Chondrocyte (in vitro differentiated cells): Measurements from ENCODE around the gene RAP1A. TPM values are rescaled to one million over a fixed set of nuclear protein-coding genes. Genes with fewer than 3 reads are reported as not detected.

ENCODE experiments used
- DNase-seq: peaks from one replicate; pipeline ENCODE4 v3.0.0; 2021; ENCODE audit warnings: mixed read lengths, low spot score
- H3K27ac Mint-ChIP-seq: one replicate; pipeline ENCODE4 v1.8.0; 2021; ENCODE audit warnings: mild to moderate bottlenecking, moderate library complexity, mixed read lengths; ENCODE audit not compliant: unreplicated experiment
- H3K27me3 Mint-ChIP-seq: 2 replicates; pipeline ENCODE4 v1.8.0; 2021; ENCODE audit warnings: low read depth, mixed read lengths
- H3K36me3 Mint-ChIP-seq: 2 replicates; pipeline ENCODE4 v1.8.0; 2021; ENCODE audit warnings: low read depth, mixed read lengths
- H3K4me1 Mint-ChIP-seq: 2 replicates; pipeline ENCODE4 v1.8.0; 2021; ENCODE audit warnings: low read depth, mild to moderate bottlenecking, mixed read lengths
- H3K4me3 Mint-ChIP-seq: one replicate; pipeline ENCODE4 v1.8.0; 2021; ENCODE audit warnings: mild to moderate bottlenecking, moderate library complexity, mixed read lengths; ENCODE audit not compliant: unreplicated experiment
- H3K9me3 Mint-ChIP-seq: 2 replicates; pipeline ENCODE4 v1.8.0; 2021; ENCODE audit warnings: low read depth, mixed read lengths
- total RNA-seq: library from RNA; stranded (reverse); gene quantifications from 3 replicates; pipeline ENCODE4 v1.2.1, GENCODE V29; 2021
- TF ChIP-seq, protein P1 (sequence below): fragments of 200-600 bp; sonication (generic); IDR thresholded peaks from 2 replicates; pipeline ENCODE4 v1.5.0; 2021; ENCODE audit warnings: antibody characterized with exemption, mild to moderate bottlenecking, moderate library complexity

Gene RAP1A
- total RNA-seq, 1 donor from 2014 or later, result 60.5 TPM

DNA sequence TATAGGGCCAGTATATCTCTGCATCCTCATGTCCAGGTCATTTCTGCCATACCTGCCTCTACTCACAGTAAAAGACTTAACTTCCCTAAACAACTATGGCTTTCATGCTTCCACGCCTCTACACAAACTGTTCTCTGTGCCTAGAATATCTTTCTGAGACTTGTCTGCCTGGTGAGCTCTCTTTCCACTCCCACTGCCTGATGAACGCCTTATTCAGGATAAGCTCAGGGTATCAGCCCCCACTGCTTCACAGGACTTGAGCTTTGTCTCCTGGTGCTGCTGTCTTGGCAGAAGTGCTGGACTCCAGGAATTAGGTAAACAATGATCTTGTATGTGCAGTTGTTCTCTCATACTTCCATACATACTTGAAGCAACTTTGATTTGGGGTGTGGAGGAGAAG, 131.3 kb downstream of the RAP1A start:
- Mint-ChIP-seq H3K27ac (no peak overlapping the region), H3K27me3 (no peaks in the 10 kb centered on the region), H3K9me3 (no peaks in the 10 kb centered on the region), H3K36me3 (no peaks in the 10 kb centered on the region), H3K4me1 (peaks cover 8% of the 10 kb centered on the region), H3K4me3 (no peak overlapping the region)
- no peak for DNase-seq
- TF ChIP-seq, protein P1, sequence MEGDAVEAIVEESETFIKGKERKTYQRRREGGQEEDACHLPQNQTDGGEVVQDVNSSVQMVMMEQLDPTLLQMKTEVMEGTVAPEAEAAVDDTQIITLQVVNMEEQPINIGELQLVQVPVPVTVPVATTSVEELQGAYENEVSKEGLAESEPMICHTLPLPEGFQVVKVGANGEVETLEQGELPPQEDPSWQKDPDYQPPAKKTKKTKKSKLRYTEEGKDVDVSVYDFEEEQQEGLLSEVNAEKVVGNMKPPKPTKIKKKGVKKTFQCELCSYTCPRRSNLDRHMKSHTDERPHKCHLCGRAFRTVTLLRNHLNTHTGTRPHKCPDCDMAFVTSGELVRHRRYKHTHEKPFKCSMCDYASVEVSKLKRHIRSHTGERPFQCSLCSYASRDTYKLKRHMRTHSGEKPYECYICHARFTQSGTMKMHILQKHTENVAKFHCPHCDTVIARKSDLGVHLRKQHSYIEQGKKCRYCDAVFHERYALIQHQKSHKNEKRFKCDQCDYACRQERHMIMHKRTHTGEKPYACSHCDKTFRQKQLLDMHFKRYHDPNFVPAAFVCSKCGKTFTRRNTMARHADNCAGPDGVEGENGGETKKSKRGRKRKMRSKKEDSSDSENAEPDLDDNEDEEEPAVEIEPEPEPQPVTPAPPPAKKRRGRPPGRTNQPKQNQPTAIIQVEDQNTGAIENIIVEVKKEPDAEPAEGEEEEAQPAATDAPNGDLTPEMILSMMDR, result no peak

DNA sequence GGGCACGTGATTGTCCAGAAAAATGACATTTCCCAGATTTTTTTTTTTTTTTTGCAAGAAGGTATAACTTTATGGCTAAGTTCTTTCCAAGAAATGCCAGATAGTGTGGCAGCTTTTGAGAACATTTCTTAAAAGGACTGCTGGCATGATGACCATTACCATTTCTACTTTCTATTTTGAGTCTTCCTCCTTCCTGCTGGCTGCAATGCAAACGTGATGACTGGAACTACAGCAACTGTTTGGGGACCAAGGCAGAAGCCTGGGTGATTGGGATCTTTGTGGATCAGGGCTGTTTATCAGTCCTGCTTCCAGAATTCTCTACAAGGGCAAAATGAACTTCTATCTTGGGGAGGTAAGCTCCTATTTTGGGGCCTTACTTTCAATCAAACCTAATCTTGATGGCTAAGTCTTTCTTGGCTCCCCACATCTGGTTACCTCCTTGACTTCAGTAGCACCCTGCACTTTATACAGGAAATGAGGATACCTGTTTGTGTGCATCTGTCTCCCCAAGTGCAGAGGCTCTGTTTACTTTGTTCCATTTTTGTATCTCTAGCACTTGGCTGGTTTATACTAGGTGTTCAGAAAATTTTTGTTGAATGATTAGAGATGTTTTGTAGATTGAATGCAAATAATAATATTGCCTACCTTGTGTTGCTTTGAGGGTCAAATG, 132.5 kb downstream of the RAP1A start:
- Mint-ChIP-seq H3K36me3 (no peaks in the 10 kb centered on the region), H3K4me1 (peaks cover 16% of the 10 kb centered on the region), H3K27me3 (no peaks in the 10 kb centered on the region), H3K27ac (no peak overlapping the region), H3K9me3 (no peaks in the 10 kb centered on the region), H3K4me3 (no peak overlapping the region)
- TF ChIP-seq, protein P1, result no peak
- no peak for DNase-seq

DNA sequence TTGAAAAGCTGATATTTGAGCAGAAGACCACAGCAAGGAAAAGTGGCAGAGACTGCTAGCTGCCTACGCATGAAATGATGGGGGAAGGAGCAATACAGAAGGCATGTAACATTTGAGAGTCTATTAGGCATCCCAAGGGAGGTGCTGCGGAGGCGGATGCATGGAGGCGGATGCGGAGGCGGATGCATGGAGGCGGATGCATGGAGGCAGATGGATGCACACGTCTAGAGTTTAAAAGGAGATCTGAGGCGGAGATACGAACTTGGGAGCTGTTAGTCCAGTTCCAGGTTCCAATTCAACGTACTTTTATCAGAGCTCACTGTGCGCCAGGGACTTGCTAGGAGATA, 135.4 kb downstream of the RAP1A start:
- DNase-seq, result no peak
- no peaks in the 10 kb centered on the region for H3K9me3 Mint-ChIP-seq
- H3K27ac Mint-ChIP-seq, result peak overlapping the region; percentile 100
- TF ChIP-seq, protein P1, result no peak
- H3K27me3 Mint-ChIP-seq, result no peaks in the 10 kb centered on the region
- H3K4me1 Mint-ChIP-seq, result peaks cover 21% of the 10 kb centered on the region
- peak overlapping the region; percentile 99 for H3K4me3 Mint-ChIP-seq
- H3K36me3 Mint-ChIP-seq, result peaks cover 2% of the 10 kb centered on the region

DNA sequence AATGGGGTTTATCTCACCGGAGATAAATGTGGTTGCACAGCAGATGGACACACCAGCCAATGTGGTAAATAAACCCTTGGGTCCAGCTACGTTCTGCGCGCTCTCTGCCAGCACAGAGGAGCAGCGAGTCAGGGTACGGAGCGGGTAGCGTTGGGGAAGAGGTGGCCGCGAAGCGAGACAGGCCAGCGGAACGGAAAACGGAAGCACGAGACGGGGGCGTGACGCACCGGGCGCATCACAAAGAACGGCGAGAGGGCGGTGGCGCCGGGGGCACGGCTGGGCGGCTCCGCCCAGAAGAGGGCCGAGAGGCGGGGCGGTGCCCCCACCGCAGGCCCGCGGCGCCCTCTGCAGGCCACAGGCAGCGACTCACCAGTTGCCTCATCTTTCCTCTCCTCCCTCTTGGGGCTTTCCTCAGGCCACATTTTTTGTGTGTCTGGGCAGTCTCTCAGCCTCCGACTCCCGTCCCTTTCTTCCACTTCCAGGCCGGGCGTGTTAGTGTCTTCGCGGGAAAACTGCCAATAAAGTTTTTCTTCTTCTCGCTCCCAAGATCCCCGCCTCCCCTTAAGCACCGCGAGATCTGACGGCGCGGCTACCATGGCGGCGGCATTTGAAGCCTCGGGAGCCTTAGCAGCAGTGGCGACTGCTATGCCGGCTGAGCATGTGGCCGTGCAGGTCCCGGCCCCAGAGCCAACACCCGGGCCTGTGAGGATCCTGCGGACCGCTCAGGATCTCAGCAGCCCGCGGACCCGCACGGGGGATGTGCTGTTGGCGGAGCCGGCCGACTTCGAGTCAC, 135.9 kb downstream of the RAP1A start, which contains the start of gene DDX20:
DDX20 (plus strand) TSS at position 571 of the 793 bp plus-strand sequence; CDS start at position 595, 24 bp downstream.
- DNase-seq, result no peak
- Mint-ChIP-seq H3K4me1 (peaks cover 21% of the 10 kb centered on the region), H3K4me3 (peak within 1 kb of the TSS; percentile 99), H3K27ac (peak within 1 kb of the TSS; percentile 100), H3K9me3 (no peaks in the 10 kb centered on the region), H3K27me3 (no peaks in the 10 kb centered on the region), H3K36me3 (peaks cover 2% of the 10 kb centered on the region)
- TF ChIP-seq, protein P1, result peak; percentile 97

DNA sequence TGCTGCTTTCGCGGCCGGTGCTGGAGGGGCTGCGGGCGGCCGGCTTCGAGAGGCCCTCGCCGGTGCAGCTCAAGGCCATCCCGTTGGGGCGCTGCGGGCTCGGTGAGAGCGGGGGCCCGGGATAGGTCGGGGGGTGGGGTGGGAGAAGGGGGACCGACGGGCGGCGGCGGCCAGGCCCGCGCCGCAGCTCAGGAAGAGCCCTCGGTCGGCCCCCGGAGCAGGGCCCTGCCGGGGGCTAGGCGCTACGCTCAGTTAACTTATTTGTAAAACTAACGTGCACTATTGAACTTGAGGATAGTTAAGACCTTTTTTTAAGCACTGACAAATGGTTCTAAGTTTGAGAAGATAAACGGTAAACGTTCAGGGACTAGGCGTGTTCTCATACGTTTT, 136.5 kb downstream of the RAP1A start:
- Mint-ChIP-seq H3K27me3 (no peaks in the 10 kb centered on the region), H3K27ac (peak overlapping the region; percentile 100), H3K4me3 (peak overlapping the region; percentile 99), H3K36me3 (peaks cover 6% of the 10 kb centered on the region), H3K9me3 (no peaks in the 10 kb centered on the region), H3K4me1 (peaks cover 21% of the 10 kb centered on the region)
- no peak for DNase-seq
- TF ChIP-seq, protein P1, result no peak
